GM19351 (cell line): ENCODE data around the gene ZNF692.
"Not testable (repeated sequence)": the region's sequence is repeated elsewhere in the genome, so short reads cannot be mapped to it uniquely, and the experiment has no call there.

Experiments
- ATAC-seq: cut with Tn5 transposase; IDR thresholded peaks from one replicate; pipeline ENCODE4 v1.9.1; 2021; ENCODE audit warnings: mild to moderate bottlenecking, moderate library complexity; ENCODE audit not compliant: unreplicated experiment

The ZNF692 gene

GRCh38 chr1:248882427-248882826 is 23.5 kb upstream of the ZNF692 start:
- not testable (repeated sequence) for ATAC-seq

GRCh38 chr1:248881261-248881660 is 22.4 kb upstream of the ZNF692 start:
- ATAC-seq, result no peak

DNA sequence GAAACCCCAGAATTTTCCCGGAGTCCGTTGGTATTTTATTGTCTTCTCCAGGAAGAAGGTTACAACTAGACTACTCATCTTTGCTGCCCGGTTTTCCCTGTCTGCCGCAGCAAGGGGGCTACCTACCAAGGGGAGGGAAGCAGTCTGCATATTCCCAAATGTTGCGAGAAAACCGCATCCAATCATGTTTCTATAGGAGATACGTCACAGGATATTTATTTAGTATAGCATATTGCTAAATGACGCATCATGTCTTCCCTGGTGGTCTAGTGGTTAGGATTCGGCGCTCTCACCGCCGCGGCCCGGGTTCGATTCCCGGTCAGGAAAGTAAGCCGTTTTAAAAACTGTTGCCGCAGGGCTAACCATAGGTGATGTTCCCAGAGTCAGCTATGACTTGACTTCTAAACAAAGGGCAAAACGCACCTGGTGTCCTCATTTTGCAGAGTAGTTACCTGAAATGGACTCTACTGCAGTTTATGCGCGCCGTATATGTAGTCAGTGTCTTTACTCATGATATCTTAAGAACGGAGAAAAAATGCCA is 15.2 kb upstream of the ZNF692 start:
- peak; percentile 55 for ATAC-seq

DNA sequence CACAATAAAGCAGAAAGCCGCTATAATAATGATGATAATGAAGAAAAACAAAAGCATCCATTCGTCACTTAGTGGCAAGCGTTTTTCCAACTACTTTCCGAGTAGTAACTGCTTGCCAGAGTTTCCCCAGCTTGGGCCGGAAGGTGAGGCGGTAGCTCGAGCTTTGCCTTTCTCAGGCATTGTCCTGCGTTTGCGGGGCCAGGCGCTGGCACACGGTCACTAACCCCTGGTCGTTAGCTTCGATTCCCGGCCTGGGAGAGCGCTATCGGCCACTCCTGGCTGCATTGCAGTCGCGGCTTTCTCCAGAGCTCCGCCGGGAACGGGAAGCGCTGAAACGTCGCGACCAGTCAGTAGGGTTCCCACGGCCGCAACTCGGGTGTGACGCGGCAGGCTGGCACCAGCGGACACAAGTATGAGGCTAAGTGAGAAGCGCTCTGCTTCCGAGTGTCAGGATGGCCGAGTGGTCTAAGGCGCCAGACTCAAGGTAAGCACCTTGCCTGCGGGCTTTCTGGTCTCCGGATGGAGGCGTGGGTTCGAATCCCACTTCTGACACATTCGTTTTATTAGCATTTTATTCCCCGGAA is 14.6 kb upstream of the ZNF692 start:
- peak; percentile 68 for ATAC-seq

GRCh38 chr1:248872752-248873408 is 14.0 kb upstream of the ZNF692 start:
- ATAC-seq, result peak; percentile 41

DNA sequence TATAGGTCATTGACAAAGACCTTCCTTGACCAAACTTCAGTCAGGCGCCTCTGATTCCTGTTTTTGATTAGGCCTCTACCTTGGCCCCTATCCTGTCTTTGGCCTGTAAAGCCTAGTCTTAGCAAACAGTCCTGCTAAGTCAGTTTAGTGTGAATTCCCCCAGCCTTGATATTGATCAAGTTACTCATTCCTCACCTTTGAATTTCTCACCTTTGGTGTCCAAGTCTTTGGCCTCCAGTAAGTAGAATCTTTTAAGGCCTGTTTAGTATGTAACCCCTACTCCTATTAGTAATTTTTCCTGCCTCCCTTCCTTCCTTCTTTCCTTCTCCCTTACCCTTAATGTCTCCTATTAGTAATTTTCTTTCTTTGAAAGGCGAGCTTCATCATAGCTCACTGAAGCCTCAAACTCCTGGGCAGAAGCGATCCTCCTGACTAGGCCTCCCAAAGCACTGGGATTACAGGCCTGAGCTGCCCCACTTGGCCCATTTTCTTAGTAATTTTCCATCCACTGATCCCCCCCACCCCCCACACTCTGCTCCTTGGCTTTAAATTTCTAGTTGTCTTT is 13.0 kb upstream of the ZNF692 start:
- ATAC-seq, result no peak

GRCh38 chr1:248862998-248863881 is 4.4 kb upstream of the ZNF692 start:
- peak; percentile 62 for ATAC-seq

GRCh38 chr1:248862695-248862997 is 3.8 kb upstream of the ZNF692 start:
- ATAC-seq, result peak; percentile 8

GRCh38 chr1:248861616-248862015 is 2.7 kb upstream of the ZNF692 start:
- no peak for ATAC-seq

DNA sequence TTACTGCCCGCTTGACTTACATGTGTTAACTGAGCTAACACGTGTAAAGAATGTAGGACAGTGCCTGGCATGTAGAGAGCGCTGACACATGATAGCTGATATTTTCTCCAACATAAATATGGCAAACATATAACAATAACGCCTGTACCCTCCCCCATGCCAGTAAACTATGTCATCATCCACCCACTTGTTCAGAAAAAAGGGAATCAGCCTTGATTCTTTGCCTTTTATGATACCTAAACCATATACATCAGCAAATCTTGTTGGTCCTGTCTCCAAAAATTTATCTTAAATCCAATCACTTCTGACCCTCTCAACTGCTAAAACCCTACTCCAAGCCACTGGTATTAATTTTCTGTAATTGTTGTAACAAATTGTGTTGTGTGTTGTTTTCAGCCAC is 1.1 kb upstream of the ZNF692 start:
- no peak for ATAC-seq

GRCh38 chr1:248858096-248858890 is 592 bp downstream of the ZNF692 start:
- peak; percentile 39 for ATAC-seq

DNA sequence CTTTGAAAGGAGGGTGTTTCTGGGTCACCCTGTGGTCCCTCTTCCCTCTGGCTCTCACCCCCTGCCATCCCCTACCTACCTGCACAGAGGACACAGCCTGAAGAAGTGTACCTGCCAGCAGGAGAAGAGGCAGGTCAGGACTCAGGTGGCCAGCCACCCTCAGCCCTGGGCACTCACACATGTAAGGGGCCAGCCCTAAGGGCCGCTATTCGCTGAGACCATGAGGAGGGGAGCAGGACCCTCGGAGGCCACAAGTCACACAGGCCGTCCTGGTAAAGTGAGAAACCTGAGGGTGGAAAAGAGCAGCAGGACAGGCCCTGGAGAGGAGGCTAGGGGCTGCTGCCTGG is 1.2 kb downstream of the ZNF692 start:
- ATAC-seq, result peak; percentile 1

- no peak for ATAC-seq
These were observed 1.7 kb downstream of the ZNF692 start for GRCh38 chr1:248857201-248857600.

DNA sequence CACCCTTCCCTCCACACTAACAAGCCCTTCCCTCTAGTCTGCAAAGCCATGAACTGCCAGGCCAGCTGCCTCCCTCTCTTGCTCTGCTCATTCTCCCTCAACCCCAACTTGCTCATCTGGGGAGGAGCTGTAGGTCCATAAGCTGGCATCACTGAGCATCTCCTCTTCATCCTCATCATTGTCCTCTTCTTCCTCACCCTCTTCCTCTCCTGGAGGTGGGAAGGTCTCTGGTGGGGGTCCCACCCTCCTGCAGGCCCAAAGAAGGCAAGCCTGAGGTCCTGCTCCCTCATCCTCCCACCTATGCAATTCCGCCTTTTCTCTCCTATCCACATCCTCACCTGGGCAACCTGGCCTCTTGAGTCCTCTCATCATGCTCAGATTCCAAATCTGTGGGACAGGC is 2.7 kb downstream of the ZNF692 start:
- no peak for ATAC-seq

GRCh38 chr1:248855580-248855979 is 3.3 kb downstream of the ZNF692 start:
- ATAC-seq, result no peak

DNA sequence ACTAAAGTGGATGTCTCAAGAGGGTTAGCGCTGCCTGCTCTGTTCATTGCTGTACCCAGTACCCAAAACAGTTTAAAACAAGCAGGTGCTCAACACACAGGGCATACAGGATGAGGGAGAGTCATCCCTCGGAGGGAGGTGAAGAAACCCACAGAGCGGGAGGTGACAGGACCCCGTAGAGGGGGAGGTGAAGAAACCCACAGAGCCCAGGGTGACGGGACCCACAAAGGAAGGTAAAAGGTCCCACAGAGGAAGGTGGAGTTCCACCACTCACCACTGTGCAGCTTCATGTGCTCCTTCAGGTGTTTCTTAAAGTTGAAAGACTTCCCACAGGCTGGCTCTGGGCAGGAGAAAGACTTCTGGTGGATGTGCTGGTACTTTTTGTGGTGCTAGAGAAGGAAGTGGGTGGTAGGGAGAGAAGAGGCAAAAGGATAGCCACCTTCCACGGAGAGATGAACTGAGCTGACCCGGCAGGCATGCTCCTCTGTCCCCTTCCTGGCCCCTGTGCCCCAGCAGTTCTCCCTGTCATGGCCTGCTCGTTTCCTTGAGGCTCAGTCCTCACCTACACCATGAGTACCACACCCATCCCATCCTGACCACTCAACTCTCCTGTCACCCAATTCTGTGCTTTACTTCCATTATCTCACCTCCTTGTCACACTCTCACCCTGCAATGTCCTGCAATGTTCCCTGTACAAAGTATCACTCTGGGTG is 5.1 kb downstream of the ZNF692 start:
- no peak for ATAC-seq

DNA sequence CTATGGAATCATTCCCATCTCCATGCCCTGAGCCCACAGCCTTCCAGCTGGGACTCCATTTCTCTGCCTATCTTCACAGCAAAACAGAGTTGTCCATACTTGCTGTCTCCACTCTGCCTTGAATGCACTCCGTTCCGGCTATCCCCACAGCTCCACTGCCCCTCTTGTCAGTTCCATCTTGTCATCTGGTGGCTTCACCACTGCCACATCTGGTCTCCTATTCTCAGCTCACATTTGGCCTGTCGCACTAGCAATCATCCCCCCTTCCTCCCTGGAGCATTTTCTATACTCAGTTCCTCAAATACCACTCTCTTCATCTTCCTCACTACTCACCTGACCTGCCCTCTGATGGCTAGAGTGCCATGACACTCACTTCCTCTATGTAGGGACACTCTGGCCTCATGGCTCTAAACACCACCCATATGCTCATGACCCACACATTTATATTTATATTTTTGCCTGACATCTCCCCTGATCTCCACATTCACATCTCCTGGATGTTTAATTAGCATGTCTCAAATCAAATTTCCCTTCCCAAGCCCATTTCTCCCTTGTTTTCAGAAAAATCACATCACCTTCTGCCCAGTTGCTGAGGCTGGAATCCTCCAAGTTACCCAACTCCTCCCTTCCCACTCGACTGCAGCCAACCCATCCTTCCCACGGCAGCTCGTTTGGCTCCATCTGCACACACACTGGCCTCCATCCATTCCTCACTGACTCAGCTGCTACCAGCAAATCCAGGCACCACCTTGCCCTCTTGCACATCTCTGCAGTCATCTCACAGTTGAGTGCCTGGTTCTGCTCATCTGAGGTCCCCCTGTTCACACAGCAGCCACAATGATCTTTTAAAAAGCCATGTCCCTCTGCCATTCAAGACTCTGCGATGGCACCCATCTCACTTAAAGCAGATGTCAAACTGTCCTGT is 6.1 kb downstream of the ZNF692 start:
- peak; percentile 58 for ATAC-seq

DNA sequence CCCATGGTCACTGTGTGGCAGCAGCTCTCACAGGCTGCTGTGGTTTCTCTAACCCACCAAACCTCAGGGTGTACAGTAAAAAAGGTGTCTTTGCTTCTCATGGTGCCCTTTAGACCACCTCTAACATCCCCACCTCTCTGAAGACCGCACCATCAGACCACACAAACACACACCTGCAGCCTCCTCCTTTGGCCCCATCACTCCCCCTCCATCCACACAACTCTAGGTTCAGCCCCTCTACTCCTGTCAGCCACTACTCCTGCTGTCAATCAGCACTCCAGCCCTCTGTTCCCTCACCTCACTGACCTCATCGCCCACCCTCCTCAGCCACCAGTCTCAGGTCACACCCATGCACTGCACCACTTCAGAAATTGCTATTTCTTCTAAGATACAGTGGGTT is 7.5 kb downstream of the ZNF692 start:
- no peak for ATAC-seq
